Cardiac fibroblast (primary cell): ENCODE data around the gene PRLR.

Source experiments
- DNase-seq, 2 donors: peaks; one replicate each; pipeline versions ENCODE4 v3.0.0 to v3.0.0-alpha.2; 2010; ENCODE audit warnings: low read depth in 2 of 2
- H3K4me3 ChIP-seq, 2 donors: replicated peaks in 1 of 2; 1 replicate in 1 of 2; 2 replicates in 1 of 2; pipeline ENCODE4 v1.5.1; 2011; ENCODE audit warnings: low read depth in 2 of 2, low read length in 2 of 2, mild to moderate bottlenecking in 2 of 2, moderate library complexity in 1 of 2
- TF ChIP-seq, protein P1 (sequence below): IDR thresholded peaks from one replicate; pipeline ENCODE4 v1.5.1; 2011; ENCODE audit warnings: low read depth, mild to moderate bottlenecking, low read length, inconsistent platforms

Gene PRLR

DNA sequence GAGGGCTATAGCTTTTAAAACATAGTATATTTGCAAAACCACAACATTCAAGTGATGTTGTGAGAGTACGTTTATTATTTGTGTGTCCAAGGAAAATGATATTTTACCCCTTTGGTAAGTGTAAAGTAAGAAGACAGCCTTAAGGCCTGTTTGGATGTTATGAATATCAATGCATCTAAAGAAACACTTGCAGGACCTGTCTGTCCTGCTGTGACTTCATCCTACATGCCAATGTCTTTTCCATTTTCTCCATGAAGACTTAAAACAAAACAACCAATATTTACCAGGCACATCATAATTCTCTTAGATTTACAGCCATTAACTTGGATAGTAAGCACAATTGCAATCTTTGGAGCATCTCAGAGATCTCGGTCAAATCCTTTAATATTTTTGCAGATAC lies 29.0 kb downstream of the PRLR start:
- no peak for DNase-seq
- no peak overlapping the region for H3K4me3 ChIP-seq
- TF ChIP-seq, protein P1, sequence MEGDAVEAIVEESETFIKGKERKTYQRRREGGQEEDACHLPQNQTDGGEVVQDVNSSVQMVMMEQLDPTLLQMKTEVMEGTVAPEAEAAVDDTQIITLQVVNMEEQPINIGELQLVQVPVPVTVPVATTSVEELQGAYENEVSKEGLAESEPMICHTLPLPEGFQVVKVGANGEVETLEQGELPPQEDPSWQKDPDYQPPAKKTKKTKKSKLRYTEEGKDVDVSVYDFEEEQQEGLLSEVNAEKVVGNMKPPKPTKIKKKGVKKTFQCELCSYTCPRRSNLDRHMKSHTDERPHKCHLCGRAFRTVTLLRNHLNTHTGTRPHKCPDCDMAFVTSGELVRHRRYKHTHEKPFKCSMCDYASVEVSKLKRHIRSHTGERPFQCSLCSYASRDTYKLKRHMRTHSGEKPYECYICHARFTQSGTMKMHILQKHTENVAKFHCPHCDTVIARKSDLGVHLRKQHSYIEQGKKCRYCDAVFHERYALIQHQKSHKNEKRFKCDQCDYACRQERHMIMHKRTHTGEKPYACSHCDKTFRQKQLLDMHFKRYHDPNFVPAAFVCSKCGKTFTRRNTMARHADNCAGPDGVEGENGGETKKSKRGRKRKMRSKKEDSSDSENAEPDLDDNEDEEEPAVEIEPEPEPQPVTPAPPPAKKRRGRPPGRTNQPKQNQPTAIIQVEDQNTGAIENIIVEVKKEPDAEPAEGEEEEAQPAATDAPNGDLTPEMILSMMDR, result no peak

DNA sequence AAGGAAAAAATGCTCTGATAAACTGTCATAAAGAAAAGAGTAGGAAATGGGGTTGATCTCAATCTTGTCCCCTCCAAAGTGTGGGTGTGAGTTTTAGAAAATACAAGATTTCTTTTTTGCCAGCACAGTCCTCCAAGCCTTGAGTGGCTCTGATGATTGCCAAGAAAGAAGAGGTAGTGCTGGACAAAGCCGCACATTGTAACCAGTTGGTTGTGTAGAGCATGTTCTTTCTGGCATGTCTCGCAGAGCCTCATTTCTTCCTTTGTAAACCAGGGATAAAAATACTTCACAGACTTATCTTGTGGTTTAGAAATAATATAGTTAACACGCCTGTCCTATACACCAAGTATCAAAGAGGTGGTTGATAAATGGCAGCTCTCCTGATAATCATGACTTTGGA lies 30.4 kb downstream of the PRLR start:
- TF ChIP-seq, protein P1, result no peak
- H3K4me3 ChIP-seq, result no peak overlapping the region
- DNase-seq, result no peak

DNA sequence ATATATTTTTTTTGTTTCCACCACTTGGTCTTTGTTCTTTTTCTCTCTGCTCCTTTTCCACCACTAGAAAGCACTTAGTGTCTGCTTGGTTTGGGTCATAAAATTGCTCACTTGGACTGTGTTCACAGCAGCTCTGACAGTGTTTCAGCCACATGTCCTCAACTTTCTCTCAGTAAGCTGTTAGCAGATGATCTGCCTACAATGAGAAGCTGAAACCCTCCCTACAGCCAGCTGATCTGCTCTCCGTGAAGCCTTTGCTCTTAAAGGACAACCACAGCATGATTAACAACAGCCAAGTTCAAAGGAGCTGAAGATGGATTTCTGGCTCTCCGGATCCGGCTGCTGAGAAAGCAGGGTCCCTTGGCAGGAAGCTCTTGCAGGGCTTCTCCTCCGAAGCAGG lies 31.6 kb downstream of the PRLR start:
- no peak overlapping the region for H3K4me3 ChIP-seq
- TF ChIP-seq, protein P1, result no peak
- DNase-seq, result peak in 1 of 2 donors; percentile 36

DNA sequence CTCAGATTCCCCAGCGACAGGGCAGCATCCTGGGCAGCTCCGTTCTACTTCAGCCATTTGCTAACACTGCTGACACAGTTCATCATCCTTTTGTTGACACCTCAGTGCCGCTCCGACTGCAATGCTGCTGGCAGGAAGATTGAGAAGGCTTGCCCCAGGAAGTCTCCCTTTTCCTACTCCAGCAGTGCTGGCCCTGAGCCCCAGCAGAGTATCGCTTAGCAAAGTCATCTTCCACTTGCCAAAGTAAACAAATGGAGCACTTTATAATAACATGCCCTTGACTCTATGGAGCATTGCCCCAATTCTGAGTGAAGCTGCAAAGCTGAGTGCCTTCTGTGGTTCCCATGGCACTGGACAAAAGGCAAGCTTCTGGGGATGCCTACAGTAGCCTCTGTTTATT lies 32.2 kb downstream of the PRLR start:
- DNase-seq, result peak; percentile 63 to 83
- no peak overlapping the region for H3K4me3 ChIP-seq
- TF ChIP-seq, protein P1, result no peak

DNA sequence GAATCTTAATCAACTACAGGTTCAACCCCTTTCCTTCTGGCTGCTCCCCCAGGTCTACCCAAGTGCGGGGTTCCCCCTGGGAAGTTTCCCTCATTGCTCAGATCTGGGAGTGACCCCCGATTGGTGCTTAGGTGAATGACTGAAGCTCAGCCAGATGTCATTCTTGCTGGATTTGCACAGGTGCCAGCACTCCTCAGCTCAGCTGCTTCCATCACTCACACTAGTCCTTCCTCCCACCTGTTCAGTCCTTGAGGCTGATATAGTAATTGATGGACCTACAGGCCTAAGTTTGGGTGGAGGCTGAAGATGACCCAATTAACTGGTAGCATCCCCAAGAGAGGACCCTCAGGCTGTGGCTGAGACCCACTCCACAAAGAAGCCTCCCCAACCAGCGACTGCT lies 32.9 kb downstream of the PRLR start:
- H3K4me3 ChIP-seq, result no peak overlapping the region
- TF ChIP-seq, protein P1, result no peak
- no peak for DNase-seq

DNA sequence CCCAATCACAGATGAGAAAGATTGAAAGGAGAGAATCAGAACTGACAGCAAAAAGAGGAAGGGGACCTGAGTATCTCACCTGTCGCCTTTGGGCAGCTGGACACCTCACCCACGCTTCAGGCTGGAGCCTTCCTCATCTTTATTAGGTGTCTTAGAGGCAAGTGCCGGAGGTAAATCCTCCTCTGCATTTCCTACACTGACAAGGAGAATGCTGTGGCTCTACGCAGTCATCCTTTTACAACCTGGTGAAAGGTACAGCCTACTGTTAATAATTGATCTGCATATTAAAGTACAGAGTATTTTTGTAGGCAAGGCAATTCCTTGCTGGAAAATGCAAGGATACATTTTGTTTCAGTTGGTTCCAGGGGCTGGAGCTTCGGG lies 34.8 kb downstream of the PRLR start:
- H3K4me3 ChIP-seq, result no peak overlapping the region
- TF ChIP-seq, protein P1, result no peak
- DNase-seq, result no peak
